Right lobe of liver (tissue), 4 donors: Measurements from ENCODE around the gene RBM44.

ENCODE experiments used
- POLR2A ChIP-seq: fragments of 450-650 bp; IDR thresholded peaks from one replicate; pipeline ENCODE4 v1.6.1; 2017; ENCODE audit warnings: antibody characterized with exemption, mild to moderate bottlenecking
- TF ChIP-seq, protein P1 (sequence below), 4 donors: fragments of 200-600 bp in 3 of 4; fragments of 450-650 bp in 1 of 4; IDR thresholded peaks; one replicate each; pipeline versions ENCODE4 v1.5.1 to v1.8.0; 2016 to 2022; ENCODE audit warnings: antibody characterized with exemption in 4 of 4, mild to moderate bottlenecking in 2 of 4
- donor health status: DM: no; HTN: no; CAD: no.
- donor health status: DM: no; HTN: no; CAD: no.
- donor health status: DM: no; HTN: yes; CAD: no.

GRCh38 chr2:237823544-237823943, 25.0 kb downstream of the RBM44 start:
- TF ChIP-seq, protein P1, sequence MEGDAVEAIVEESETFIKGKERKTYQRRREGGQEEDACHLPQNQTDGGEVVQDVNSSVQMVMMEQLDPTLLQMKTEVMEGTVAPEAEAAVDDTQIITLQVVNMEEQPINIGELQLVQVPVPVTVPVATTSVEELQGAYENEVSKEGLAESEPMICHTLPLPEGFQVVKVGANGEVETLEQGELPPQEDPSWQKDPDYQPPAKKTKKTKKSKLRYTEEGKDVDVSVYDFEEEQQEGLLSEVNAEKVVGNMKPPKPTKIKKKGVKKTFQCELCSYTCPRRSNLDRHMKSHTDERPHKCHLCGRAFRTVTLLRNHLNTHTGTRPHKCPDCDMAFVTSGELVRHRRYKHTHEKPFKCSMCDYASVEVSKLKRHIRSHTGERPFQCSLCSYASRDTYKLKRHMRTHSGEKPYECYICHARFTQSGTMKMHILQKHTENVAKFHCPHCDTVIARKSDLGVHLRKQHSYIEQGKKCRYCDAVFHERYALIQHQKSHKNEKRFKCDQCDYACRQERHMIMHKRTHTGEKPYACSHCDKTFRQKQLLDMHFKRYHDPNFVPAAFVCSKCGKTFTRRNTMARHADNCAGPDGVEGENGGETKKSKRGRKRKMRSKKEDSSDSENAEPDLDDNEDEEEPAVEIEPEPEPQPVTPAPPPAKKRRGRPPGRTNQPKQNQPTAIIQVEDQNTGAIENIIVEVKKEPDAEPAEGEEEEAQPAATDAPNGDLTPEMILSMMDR (IDR thresholded peaks at IDR 0.05): no peak
- TF ChIP-seq POLR2A: no peak
